ENCODE results near the gene FKBP8. TPM values are rescaled to one million over a fixed set of nuclear protein-coding genes. Genes with fewer than 3 reads are reported as not detected.
"Not testable (repeated sequence)": the region's sequence is repeated elsewhere in the genome, so short reads cannot be mapped to it uniquely, and the experiment has no call there.

Gene FKBP8
- total RNA-seq, 1 donor from 2014 or later: 142 TPM

- TF ChIP-seq CTCF (IDR thresholded peaks at IDR 0.05; ENCODE audit: insufficient read depth, low read length, severe bottlenecking): no peak
- FAIRE-seq (no peak), DNase-seq (ENCODE audit: low read depth) (no peak)
- H3K36me3 ChIP-seq (ENCODE audit: control insufficient read depth, insufficient read depth, low read length): no peaks in the 10 kb centered on the region
- no peak overlapping the region for H3K4me3 ChIP-seq (ENCODE audit: low read depth, low read length)
- no peaks in the 10 kb centered on the region for H3K27me3 ChIP-seq (ENCODE audit: control insufficient read depth, insufficient read depth, low read length)
These were observed 8.3 kb upstream of the FKBP8 start for GRCh38 chr19:18551631-18552030.

GRCh38 chr19:18543814-18544475 lies 572 bp upstream of the FKBP8 start:
- peak overlapping the region; percentile 77 for H3K4me3 ChIP-seq (ENCODE audit: low read depth, low read length)
- no peak for FAIRE-seq
- peaks cover 10% of the 10 kb centered on the region for H3K36me3 ChIP-seq (ENCODE audit: control insufficient read depth, insufficient read depth, low read length)
- H3K27me3 ChIP-seq (ENCODE audit: control insufficient read depth, insufficient read depth, low read length): no peaks in the 10 kb centered on the region
- peak; percentile 79 for DNase-seq (ENCODE audit: low read depth)
- TF ChIP-seq CTCF (IDR thresholded peaks at IDR 0.05; ENCODE audit: insufficient read depth, low read length, severe bottlenecking): peak; percentile 21

GRCh38 chr19:18541992-18542940 lies 1.1 kb downstream of the FKBP8 start:
- Histone ChIP-seq H3K27me3 (ENCODE audit: control insufficient read depth, insufficient read depth, low read length) (no peaks in the 10 kb centered on the region), H3K36me3 (ENCODE audit: control insufficient read depth, insufficient read depth, low read length) (peaks cover 15% of the 10 kb centered on the region), H3K4me3 (ENCODE audit: low read depth, low read length) (peak overlapping the region; percentile 77)
- FAIRE-seq (no peak), DNase-seq (ENCODE audit: low read depth) (no peak)
- no peak for TF ChIP-seq CTCF (IDR thresholded peaks at IDR 0.05; ENCODE audit: insufficient read depth, low read length, severe bottlenecking)

GRCh38 chr19:18541258-18541991 lies 1.9 kb downstream of the FKBP8 start:
- FAIRE-seq: no peak
- no peak for TF ChIP-seq CTCF (IDR thresholded peaks at IDR 0.05; ENCODE audit: insufficient read depth, low read length, severe bottlenecking)
- H3K36me3 ChIP-seq (ENCODE audit: control insufficient read depth, insufficient read depth, low read length): peaks cover 17% of the 10 kb centered on the region

GRCh38 chr19:18540200-18540599 lies 3.2 kb downstream of the FKBP8 start:
- not testable (repeated sequence) for H3K4me3 ChIP-seq (ENCODE audit: low read depth, low read length); H3K27me3 ChIP-seq (ENCODE audit: control insufficient read depth, insufficient read depth, low read length); DNase-seq (ENCODE audit: low read depth); FAIRE-seq
- H3K36me3 ChIP-seq (ENCODE audit: control insufficient read depth, insufficient read depth, low read length): peaks cover 20% of the 10 kb centered on the region

More at GRCh38 chr19:18541258-18541991, 1.9 kb downstream of the FKBP8 start:
- DNase-seq (ENCODE audit: low read depth): peak; percentile 12
- no peak overlapping the region for H3K4me3 ChIP-seq (ENCODE audit: low read depth, low read length)
- H3K27me3 ChIP-seq (ENCODE audit: control insufficient read depth, insufficient read depth, low read length): no peaks in the 10 kb centered on the region

DNA sequence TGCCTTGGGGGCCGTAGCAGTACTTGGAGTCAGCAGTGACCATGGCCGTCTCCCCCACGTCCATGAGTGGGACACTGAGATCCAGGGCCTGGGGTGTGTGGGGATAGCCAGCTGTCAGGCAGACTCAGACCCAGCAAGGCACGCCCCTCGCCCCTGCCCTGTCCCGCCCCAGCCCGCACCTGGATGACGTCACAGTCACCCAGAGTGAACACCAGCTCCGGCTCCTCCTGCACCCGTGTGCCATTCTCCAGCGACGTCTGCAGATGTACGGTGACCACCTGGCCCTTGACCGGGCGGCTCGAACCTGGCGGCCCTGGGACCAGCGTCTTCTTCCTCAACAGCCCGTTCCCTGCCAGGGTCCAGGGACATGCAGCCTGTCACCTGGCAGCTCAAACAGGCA lies 4.0 kb downstream of the FKBP8 start:
- FAIRE-seq: no peak
- TF ChIP-seq CTCF (IDR thresholded peaks at IDR 0.05; ENCODE audit: insufficient read depth, low read length, severe bottlenecking): no peak
- Histone ChIP-seq H3K4me3 (ENCODE audit: low read depth, low read length) (no peak overlapping the region), H3K36me3 (ENCODE audit: control insufficient read depth, insufficient read depth, low read length) (peaks cover 20% of the 10 kb centered on the region), H3K27me3 (ENCODE audit: control insufficient read depth, insufficient read depth, low read length) (no peaks in the 10 kb centered on the region)
- DNase-seq (ENCODE audit: low read depth): no peak

Measured in bronchial epithelial cell (primary cell).